ENCODE measurements around the gene SERPINA1.

SERPINA1 gene

DNA sequence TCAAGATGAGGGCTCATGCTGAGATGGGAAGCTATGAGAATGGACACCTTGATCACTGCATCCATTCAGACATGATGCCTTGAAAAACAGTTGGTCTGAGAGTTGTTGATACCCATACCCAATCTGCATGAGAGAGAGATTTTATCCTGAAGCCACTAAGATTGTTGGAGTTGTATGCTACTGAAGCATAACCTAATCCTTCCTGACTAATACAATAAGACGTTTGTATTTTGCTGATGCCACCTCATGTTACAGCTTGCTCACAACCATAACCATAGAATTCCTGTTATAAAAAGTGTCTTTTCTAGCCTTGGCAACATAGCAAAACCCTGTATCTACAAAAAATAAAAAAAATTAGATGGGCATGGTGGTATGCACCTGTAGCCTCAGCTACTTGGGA is 12.7 kb upstream of the SERPINA1 start:
- TF ChIP-seq, protein P1, sequence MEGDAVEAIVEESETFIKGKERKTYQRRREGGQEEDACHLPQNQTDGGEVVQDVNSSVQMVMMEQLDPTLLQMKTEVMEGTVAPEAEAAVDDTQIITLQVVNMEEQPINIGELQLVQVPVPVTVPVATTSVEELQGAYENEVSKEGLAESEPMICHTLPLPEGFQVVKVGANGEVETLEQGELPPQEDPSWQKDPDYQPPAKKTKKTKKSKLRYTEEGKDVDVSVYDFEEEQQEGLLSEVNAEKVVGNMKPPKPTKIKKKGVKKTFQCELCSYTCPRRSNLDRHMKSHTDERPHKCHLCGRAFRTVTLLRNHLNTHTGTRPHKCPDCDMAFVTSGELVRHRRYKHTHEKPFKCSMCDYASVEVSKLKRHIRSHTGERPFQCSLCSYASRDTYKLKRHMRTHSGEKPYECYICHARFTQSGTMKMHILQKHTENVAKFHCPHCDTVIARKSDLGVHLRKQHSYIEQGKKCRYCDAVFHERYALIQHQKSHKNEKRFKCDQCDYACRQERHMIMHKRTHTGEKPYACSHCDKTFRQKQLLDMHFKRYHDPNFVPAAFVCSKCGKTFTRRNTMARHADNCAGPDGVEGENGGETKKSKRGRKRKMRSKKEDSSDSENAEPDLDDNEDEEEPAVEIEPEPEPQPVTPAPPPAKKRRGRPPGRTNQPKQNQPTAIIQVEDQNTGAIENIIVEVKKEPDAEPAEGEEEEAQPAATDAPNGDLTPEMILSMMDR (IDR thresholded peaks at IDR 0.05) = no peak

DNA sequence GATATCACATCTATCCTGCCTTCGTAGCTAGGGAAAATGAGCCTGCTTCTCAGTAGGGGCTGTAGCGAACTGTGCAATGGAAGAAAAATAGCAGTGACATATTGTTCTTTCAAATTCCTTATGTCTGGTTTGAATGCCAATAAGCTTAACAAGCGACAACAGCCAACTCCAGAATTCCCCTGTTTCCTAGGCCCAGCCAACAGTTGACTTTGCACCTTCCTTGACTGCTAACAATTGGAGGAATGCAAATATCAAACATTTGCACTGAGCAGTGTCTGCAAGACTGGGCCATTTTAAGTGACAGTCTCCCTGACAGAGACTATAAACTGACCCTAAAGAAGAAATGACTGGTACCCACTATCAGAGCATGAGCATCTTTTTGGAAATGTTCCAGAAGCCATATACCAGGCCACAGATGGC is 12.0 kb upstream of the SERPINA1 start:
- Mint-ChIP-seq H3K4me1 (peaks cover 7% of the 10 kb centered on the region), H3K27me3 (ENCODE audit: low read depth, poor library complexity) (peaks cover 36% of the 10 kb centered on the region), H3K4me3 (no peak overlapping the region), H3K36me3 (ENCODE audit: low read depth) (no peaks in the 10 kb centered on the region), H3K27ac (no peak overlapping the region), H3K9me3 (peaks cover under 1% of the 10 kb centered on the region)
- TF ChIP-seq, protein P1 (IDR thresholded peaks at IDR 0.05) = no peak
- no peak for DNase-seq

More for the DNA sequence above, 12.7 kb upstream of the SERPINA1 start:
- Mint-ChIP-seq H3K36me3 (ENCODE audit: low read depth) (no peaks in the 10 kb centered on the region), H3K27me3 (ENCODE audit: low read depth, poor library complexity) (peaks cover 33% of the 10 kb centered on the region), H3K4me1 (peaks cover 7% of the 10 kb centered on the region), H3K27ac (no peak overlapping the region), H3K9me3 (peaks cover 4% of the 10 kb centered on the region), H3K4me3 (no peak overlapping the region)
- no peak for DNase-seq

DNA sequence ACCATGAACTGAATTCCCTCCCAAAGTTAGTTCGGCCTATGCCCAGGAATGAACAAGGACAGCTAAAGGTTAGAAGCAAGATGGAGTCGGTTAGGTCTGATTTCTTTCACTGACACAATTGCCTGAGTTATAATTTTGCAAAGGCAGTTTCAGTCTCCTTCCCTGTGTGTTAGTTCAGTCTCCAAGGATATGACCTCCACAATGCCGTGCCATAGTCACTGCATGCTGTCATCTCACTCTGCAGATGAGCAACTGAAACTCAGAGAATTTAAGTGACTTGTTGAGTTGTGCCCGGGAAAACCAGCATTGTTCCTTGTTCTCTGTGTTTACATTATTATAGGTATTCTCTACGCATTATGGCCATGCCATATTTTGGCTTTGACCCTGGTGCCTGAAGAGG is 10.1 kb upstream of the SERPINA1 start:
- no peak overlapping the region for H3K27ac Mint-ChIP-seq
- H3K9me3 Mint-ChIP-seq = no peaks in the 10 kb centered on the region
- DNase-seq = no peak
- H3K27me3 Mint-ChIP-seq (ENCODE audit: low read depth, poor library complexity) = peaks cover 39% of the 10 kb centered on the region
- TF ChIP-seq, protein P1 (IDR thresholded peaks at IDR 0.05) = no peak
- peaks cover 7% of the 10 kb centered on the region for H3K4me1 Mint-ChIP-seq
- no peaks in the 10 kb centered on the region for H3K36me3 Mint-ChIP-seq (ENCODE audit: low read depth)
- H3K4me3 Mint-ChIP-seq = no peak overlapping the region

DNA sequence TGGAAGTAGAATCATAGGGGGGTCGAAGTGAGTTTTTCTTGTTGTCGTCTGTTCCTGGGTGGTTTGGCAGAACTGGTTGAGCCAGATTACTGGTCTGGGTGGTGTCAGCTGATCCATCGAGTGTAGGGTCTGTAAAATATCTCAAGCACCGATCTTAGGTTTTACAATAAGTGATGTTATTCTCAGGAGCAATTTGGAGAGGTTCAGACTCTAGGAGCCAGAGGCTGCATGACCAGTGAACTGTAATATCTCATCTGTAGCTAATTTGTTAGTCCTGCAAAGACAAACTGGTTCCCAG is 9.7 kb upstream of the SERPINA1 start:
- Mint-ChIP-seq H3K9me3 (no peaks in the 10 kb centered on the region), H3K27me3 (ENCODE audit: low read depth, poor library complexity) (peaks cover 42% of the 10 kb centered on the region), H3K36me3 (ENCODE audit: low read depth) (no peaks in the 10 kb centered on the region), H3K4me3 (no peak overlapping the region), H3K4me1 (peaks cover 7% of the 10 kb centered on the region), H3K27ac (no peak overlapping the region)
- TF ChIP-seq, protein P1 (IDR thresholded peaks at IDR 0.05) = no peak
- DNase-seq = no peak

DNA sequence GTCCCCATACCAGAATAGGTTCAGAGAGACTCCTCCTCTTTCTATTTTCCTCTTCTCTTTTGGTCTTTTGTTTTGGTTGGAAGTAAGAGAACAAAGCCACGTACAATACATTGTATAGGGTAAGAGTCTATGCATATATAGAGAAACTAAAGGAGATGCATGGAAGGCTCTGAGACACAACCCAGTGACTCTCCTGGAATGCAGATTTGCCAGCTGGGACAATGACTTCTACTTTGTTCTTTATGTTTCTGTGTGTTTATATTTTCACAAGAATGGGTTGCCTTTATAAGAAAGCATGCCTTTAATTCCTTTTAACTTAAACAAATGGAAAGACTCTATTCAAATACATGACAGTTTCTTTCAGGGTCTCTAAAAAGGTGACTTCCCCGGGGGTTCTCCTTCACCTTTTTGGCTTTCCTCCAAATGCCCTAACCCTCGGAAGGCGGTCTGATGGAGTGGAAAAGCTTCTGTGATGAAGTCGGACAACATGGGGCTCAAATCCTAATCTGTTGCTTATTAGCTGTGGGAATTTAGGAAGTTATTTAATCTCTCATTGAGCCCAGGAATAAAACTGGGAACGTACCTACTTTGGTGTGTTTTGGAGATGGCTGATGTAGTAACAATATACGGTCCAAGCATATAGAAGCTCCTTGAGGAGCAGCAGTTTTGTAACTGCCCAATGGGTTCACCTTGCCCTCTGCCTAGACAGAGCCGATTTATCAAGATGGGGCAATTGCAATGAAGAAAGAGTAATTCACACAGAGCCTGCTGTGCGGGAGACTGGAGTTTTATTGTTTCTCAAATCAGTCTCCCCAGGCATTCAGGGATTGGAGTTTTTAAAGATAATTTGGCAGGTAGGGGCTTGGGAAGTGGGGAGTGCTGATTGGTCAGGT is 9.1 kb upstream of the SERPINA1 start:
- Mint-ChIP-seq H3K4me3 (no peak overlapping the region), H3K4me1 (peaks cover 7% of the 10 kb centered on the region), H3K36me3 (ENCODE audit: low read depth) (no peaks in the 10 kb centered on the region), H3K27ac (no peak overlapping the region), H3K9me3 (no peaks in the 10 kb centered on the region), H3K27me3 (ENCODE audit: low read depth, poor library complexity) (peaks cover 42% of the 10 kb centered on the region)
- TF ChIP-seq, protein P1 (IDR thresholded peaks at IDR 0.05) = no peak
- no peak for DNase-seq

All from nephron progenitor cell (in vitro differentiated cells).